DOHH2 (cell line): ENCODE data around the gene GJB6.

Source experiments
- H3F3A ChIP-seq: fragments of 200-600 bp; sonication (generic), shearing (Covaris generic); 2 replicates; pipeline ENCODE4 v1.6.0; 2016; ENCODE audit warnings: antibody characterized with exemption, mild to moderate bottlenecking; ENCODE audit not compliant: control insufficient read depth, insufficient read depth
- H3K27ac ChIP-seq: fragments of 200-600 bp; sonication (generic); 2 replicates; pipeline ENCODE4 v1.5.1; 2014; ENCODE audit warnings: low read depth, mild to moderate bottlenecking, low read length, moderate library complexity
- H3K27me3 ChIP-seq: fragments of 200-600 bp; sonication (generic); 2 replicates; pipeline ENCODE4 v1.6.1; 2014; ENCODE audit warnings: mild to moderate bottlenecking, low read length, mixed read lengths; ENCODE audit not compliant: control insufficient read depth
- H3K36me3 ChIP-seq: fragments of 200-600 bp; sonication (generic); 2 replicates; pipeline ENCODE4 v1.6.1; 2014; ENCODE audit warnings: mild to moderate bottlenecking, low read length, moderate library complexity, mixed read lengths; ENCODE audit not compliant: control insufficient read depth
- H3K4me1 ChIP-seq: fragments of 200-600 bp; sonication (generic); 2 replicates; pipeline ENCODE4 v1.6.1; 2014; ENCODE audit warnings: mild to moderate bottlenecking, low read length, mixed read lengths; ENCODE audit not compliant: control insufficient read depth
- H3K4me2 ChIP-seq: fragments of 200-600 bp; sonication (generic); 2 replicates; pipeline ENCODE4 v1.6.0; 2014; ENCODE audit warnings: mild to moderate bottlenecking, low read length, moderate library complexity
- H3K4me3 ChIP-seq: fragments of 200-600 bp; sonication (generic); 2 replicates; pipeline ENCODE4 v1.5.1; 2014; ENCODE audit warnings: mild to moderate bottlenecking, low read length, mixed read lengths
- H3K79me2 ChIP-seq: fragments of 200-600 bp; sonication (generic); 2 replicates; pipeline ENCODE4 v1.6.1; 2014; ENCODE audit warnings: mild to moderate bottlenecking, low read length, mixed read lengths; ENCODE audit not compliant: control insufficient read depth
- H3K9me2 ChIP-seq: fragments of 200-600 bp; sonication (generic); replicated peaks from 2 replicates; pipeline ENCODE4 v1.6.1; 2014; ENCODE audit warnings: mild to moderate bottlenecking, low read length, mixed read lengths; ENCODE audit not compliant: control insufficient read depth
- H3K9me3 ChIP-seq: fragments of 200-600 bp; sonication (generic); 2 replicates; pipeline ENCODE4 v1.6.1; 2014; ENCODE audit warnings: antibody characterized with exemption, low read length, mixed read lengths; ENCODE audit not compliant: control insufficient read depth, insufficient read depth
- H4K20me1 ChIP-seq: fragments of 200-600 bp; sonication (generic); 2 replicates; pipeline ENCODE4 v1.6.0; 2014; ENCODE audit warnings: low read depth, mild to moderate bottlenecking, antibody characterized with exemption, low read length, moderate library complexity; ENCODE audit not compliant: control insufficient read depth, insufficient read depth
- EZH2phosphoT487 ChIP-seq: fragments of 200-600 bp; sonication (generic); IDR thresholded peaks from 2 replicates; pipeline ENCODE4 v1.6.1; 2017; ENCODE audit warnings: borderline replicate concordance, mild to moderate bottlenecking, antibody characterized with exemption, low read length, moderate library complexity, mixed read lengths
- TF ChIP-seq, protein P1 (sequence below): fragments of 200-600 bp; sonication (generic); IDR thresholded peaks from one replicate; pipeline ENCODE4 v1.5.1; 2014; ENCODE audit warnings: antibody characterized with exemption, mild to moderate bottlenecking, low read depth, low read length; ENCODE audit not compliant: poor library complexity, severe bottlenecking

GJB6 gene

DNA sequence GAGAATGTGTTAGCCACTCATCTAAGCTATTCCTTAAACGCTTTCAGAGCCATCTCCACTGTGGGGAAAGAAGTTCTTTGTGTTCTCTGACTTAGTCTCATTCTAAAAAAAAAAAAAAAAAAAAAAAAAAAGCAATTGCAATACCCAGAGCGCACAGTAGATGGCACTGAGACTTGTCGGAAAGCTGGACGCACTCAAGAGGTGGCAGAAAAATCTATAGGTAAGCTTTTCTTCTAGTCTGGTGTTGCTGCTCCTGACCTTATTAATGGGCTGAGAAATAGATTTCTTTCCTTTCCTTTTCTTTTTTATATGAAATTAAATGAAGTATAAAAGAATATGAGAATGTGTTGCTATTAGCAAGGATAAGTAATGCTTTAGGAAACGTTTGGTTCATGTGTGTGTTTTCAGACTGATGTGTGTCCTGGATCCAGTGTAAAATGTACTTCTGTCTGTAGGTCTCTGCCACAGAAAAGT lies 34.7 kb downstream of the GJB6 start:
- H3K9me2 ChIP-seq, result no peaks in the 10 kb centered on the region
- no peak for TF ChIP-seq EZH2phosphoT487
- TF ChIP-seq, protein P1, sequence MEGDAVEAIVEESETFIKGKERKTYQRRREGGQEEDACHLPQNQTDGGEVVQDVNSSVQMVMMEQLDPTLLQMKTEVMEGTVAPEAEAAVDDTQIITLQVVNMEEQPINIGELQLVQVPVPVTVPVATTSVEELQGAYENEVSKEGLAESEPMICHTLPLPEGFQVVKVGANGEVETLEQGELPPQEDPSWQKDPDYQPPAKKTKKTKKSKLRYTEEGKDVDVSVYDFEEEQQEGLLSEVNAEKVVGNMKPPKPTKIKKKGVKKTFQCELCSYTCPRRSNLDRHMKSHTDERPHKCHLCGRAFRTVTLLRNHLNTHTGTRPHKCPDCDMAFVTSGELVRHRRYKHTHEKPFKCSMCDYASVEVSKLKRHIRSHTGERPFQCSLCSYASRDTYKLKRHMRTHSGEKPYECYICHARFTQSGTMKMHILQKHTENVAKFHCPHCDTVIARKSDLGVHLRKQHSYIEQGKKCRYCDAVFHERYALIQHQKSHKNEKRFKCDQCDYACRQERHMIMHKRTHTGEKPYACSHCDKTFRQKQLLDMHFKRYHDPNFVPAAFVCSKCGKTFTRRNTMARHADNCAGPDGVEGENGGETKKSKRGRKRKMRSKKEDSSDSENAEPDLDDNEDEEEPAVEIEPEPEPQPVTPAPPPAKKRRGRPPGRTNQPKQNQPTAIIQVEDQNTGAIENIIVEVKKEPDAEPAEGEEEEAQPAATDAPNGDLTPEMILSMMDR, result peak; percentile 58
- H3K4me2 ChIP-seq, result no peak overlapping the region
- no peak overlapping the region for H3K27ac ChIP-seq
- H3K9me3 ChIP-seq, result no peaks in the 10 kb centered on the region
- H3K4me3 ChIP-seq, result no peak overlapping the region
- H3F3A ChIP-seq, result no peaks in the 10 kb centered on the region
- H3K27me3 ChIP-seq, result peaks cover 54% of the 10 kb centered on the region
- no peaks in the 10 kb centered on the region for H3K36me3 ChIP-seq
- H3K79me2 ChIP-seq, result no peaks in the 10 kb centered on the region
- no peaks in the 10 kb centered on the region for H4K20me1 ChIP-seq
- no peaks in the 10 kb centered on the region for H3K4me1 ChIP-seq

DNA sequence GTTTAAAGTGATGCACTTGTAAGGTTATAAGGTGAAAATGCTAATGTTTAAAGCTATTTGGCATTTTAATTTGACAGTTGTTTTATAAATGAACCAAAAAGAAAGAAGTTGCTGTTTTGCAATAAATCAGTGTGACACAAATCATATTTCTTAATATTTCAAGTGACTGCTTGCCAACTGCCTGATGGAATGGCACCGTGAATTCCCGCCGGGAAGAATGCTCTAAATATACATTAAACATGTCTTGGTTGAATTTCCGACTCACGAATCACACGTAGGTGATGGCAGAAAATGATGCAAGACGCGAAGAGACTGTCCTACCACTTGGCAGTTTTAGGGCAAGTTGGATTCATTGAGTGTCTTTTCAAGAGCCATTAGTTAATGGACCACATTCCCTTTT lies 36.3 kb downstream of the GJB6 start:
- Histone ChIP-seq H3K27me3 (peaks cover 67% of the 10 kb centered on the region), H3K4me1 (no peaks in the 10 kb centered on the region), H3K36me3 (no peaks in the 10 kb centered on the region), H3K27ac (no peak overlapping the region), H3K9me2 (no peaks in the 10 kb centered on the region), H4K20me1 (no peaks in the 10 kb centered on the region), H3K4me2 (no peak overlapping the region), H3K9me3 (no peaks in the 10 kb centered on the region), H3F3A (no peaks in the 10 kb centered on the region), H3K4me3 (no peak overlapping the region), H3K79me2 (no peaks in the 10 kb centered on the region)
- TF ChIP-seq, protein P1, result no peak
- no peak for TF ChIP-seq EZH2phosphoT487

GRCh38 chr13:20193907-20194631 lies 38.0 kb downstream of the GJB6 start:
- Histone ChIP-seq H3K79me2 (no peaks in the 10 kb centered on the region), H3K36me3 (no peaks in the 10 kb centered on the region), H3K9me2 (no peaks in the 10 kb centered on the region), H3F3A (no peaks in the 10 kb centered on the region), H3K4me1 (no peaks in the 10 kb centered on the region), H3K27me3 (peaks cover 69% of the 10 kb centered on the region), H3K4me3 (no peak overlapping the region), H3K27ac (no peak overlapping the region), H4K20me1 (no peaks in the 10 kb centered on the region), H3K4me2 (no peak overlapping the region), H3K9me3 (no peaks in the 10 kb centered on the region)
- TF ChIP-seq, protein P1, result no peak
- peak; percentile 45; the same call in 1 of the 2 replicates for TF ChIP-seq EZH2phosphoT487
